NB4 (cell line): ENCODE measurements around the gene COL9A2.

Experiments used
- POLR2A ChIP-seq: IDR thresholded peaks from 2 replicates; pipeline ENCODE4 v1.6.1; 2011; ENCODE audit warnings: mild to moderate bottlenecking; ENCODE audit not compliant: insufficient read length; ENCODE audit errors: extremely low read depth
- TF ChIP-seq, protein P1 (sequence below): IDR thresholded peaks from one replicate; pipeline ENCODE4 v1.5.1; 2012; ENCODE audit warnings: low read depth, low read length

DNA sequence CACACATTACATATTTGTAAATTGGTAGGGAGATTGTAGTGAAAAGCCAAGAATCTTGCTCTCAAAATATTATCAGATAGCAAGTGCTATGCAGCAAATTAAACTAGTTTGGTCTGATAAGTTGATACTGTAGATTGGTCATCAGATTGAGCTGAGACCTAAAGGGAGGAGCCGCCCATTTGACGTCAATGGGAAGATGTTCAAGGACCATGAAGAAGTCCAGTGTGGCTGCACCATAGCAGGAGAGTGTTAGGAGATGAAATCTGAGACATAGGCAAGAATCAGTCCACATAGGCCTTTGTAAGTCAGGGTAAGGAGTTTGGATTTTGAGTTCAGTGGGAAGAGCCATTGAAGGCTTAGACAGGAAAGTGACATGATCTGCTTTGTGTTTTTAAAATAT lies 42.8 kb downstream of the COL9A2 start:
- TF ChIP-seq, protein P1, sequence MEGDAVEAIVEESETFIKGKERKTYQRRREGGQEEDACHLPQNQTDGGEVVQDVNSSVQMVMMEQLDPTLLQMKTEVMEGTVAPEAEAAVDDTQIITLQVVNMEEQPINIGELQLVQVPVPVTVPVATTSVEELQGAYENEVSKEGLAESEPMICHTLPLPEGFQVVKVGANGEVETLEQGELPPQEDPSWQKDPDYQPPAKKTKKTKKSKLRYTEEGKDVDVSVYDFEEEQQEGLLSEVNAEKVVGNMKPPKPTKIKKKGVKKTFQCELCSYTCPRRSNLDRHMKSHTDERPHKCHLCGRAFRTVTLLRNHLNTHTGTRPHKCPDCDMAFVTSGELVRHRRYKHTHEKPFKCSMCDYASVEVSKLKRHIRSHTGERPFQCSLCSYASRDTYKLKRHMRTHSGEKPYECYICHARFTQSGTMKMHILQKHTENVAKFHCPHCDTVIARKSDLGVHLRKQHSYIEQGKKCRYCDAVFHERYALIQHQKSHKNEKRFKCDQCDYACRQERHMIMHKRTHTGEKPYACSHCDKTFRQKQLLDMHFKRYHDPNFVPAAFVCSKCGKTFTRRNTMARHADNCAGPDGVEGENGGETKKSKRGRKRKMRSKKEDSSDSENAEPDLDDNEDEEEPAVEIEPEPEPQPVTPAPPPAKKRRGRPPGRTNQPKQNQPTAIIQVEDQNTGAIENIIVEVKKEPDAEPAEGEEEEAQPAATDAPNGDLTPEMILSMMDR: no peak
- TF ChIP-seq POLR2A: no peak
